Lower lobe of right lung (tissue), 2 donors: ENCODE results near the gene RBM38. TPM values are rescaled to one million over a fixed set of nuclear protein-coding genes. Genes with fewer than 3 reads are reported as not detected.
A peak's percentile ranks its signal among the peaks of the same experiment; 100 is the strongest.
"Not testable (repeated sequence)": the region's sequence is repeated elsewhere in the genome, so short reads cannot be mapped to it uniquely, and the experiment has no call there.

Source experiments
- ATAC-seq, 2 donors: fragments of 200-7000 bp; cut with Tn5 transposase; one replicate each; pipeline ENCODE4 v1.9.1; 2020 to 2022; ENCODE audit warnings: mild to moderate bottlenecking in 2 of 2, moderate library complexity in 2 of 2
- DNase-seq: peaks from one replicate; pipeline ENCODE4 v3.0.0-alpha.2; 2020
- H3K27ac ChIP-seq: fragments of 200-600 bp; one replicate; pipeline ENCODE4 v1.8.0; 2022
- H3K27me3 ChIP-seq: fragments of 200-600 bp; one replicate; pipeline ENCODE4 v1.8.0; 2022; ENCODE audit warnings: low read depth
- H3K36me3 ChIP-seq: fragments of 200-600 bp; one replicate; pipeline ENCODE4 v1.8.0; 2022; ENCODE audit warnings: mild to moderate bottlenecking
- H3K4me1 ChIP-seq: fragments of 200-600 bp; one replicate; pipeline ENCODE4 v1.8.0; 2022
- H3K4me3 ChIP-seq: fragments of 200-600 bp; one replicate; pipeline ENCODE4 v1.8.0; 2022; ENCODE audit warnings: mild to moderate bottlenecking
- H3K9me3 ChIP-seq: fragments of 200-600 bp; one replicate; pipeline ENCODE4 v1.8.0; 2022
- CTCF ChIP-seq: fragments of 200-600 bp; IDR thresholded peaks from one replicate; pipeline ENCODE4 v1.8.0; 2022; ENCODE audit warnings: antibody characterized with exemption, mild to moderate bottlenecking
- intact Hi-C: fragments of 100-400 bp; cut with DNase I; formaldehyde crosslinking; loops from one replicate; pipeline ENCODE4 v1.11.0; 2022
- total RNA-seq: library from RNA; stranded (reverse); fragmentation: NEBNext Ultra II Directional; extraction: Animal tissue kit (Norgen Biotek cat#: 25700); gene quantifications from one replicate; pipeline ENCODE4 v1.2.1, GENCODE V29; 2021
- donor health status: DM: no; HTN: yes; CAD: no; lungs with severe emphysema.

RBM38 gene
- total RNA-seq, 1 donor from 2014 or later: 15.5 TPM

DNA sequence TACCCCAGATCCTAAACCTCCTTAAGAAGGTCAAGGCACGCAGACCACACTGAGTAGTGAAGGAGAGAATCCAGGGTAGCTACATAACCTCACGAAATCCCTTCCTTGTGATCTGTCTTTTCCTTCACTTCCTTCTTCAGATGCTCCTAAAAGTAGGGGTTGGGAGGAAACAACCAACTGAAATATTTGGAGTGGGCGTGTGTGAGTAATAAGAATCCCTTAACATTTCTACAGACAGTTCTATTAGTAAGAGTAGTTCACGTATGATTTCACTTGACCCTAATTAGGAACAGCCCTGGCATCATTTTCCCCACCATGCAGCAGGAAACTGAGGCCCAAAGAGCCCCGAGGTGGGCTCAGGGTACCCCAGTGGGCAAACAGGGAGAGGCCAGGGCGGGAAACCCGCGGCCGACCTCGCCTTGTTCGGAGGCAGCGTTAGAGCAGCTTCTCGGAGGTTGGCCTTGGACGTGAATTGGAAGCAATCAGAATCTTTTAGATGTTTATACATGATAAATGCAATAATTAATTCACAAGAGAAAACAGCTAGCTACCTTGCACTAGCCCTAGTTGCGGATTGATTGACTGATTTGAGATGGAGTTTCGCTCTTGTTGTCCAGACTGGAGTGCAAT, 41.0 kb upstream of the RBM38 start:
- DNase-seq (no peak), ATAC-seq (no peak)
- H3K4me1 ChIP-seq: peaks cover 12% of the 10 kb centered on the region
- no peak overlapping the region for H3K4me3 ChIP-seq
- H3K27me3 ChIP-seq: no peaks in the 10 kb centered on the region
- intact Hi-C loops: no loop called here
- no peaks in the 10 kb centered on the region for H3K36me3 ChIP-seq
- H3K27ac ChIP-seq: no peak overlapping the region
- TF ChIP-seq CTCF: no peak
- no peaks in the 10 kb centered on the region for H3K9me3 ChIP-seq

DNA sequence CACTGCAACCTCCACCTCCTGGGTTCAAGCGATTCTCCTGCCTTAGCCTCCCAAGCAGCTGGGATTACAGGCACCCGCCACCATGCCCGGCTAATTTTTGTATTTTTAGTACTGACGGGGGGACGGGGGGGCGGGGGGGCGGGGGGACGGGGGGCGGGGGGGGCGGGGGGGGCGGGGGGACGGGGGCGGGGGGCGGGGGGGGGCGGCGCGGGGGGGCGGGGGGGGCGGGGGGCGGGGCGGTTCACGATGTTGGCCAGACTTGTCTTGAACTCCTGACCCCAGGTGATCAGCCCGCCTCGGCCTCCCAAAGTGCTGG, 40.5 kb upstream of the RBM38 start:
- peak overlapping the region; percentile 98 for H3K4me3 ChIP-seq
- H3K9me3 ChIP-seq, ATAC-seq, DNase-seq, H3K36me3 ChIP-seq, intact Hi-C loops, H3K27me3 ChIP-seq: not testable (repeated sequence)
- peak overlapping the region; percentile 91 for H3K27ac ChIP-seq
- peaks cover 12% of the 10 kb centered on the region for H3K4me1 ChIP-seq

DNA sequence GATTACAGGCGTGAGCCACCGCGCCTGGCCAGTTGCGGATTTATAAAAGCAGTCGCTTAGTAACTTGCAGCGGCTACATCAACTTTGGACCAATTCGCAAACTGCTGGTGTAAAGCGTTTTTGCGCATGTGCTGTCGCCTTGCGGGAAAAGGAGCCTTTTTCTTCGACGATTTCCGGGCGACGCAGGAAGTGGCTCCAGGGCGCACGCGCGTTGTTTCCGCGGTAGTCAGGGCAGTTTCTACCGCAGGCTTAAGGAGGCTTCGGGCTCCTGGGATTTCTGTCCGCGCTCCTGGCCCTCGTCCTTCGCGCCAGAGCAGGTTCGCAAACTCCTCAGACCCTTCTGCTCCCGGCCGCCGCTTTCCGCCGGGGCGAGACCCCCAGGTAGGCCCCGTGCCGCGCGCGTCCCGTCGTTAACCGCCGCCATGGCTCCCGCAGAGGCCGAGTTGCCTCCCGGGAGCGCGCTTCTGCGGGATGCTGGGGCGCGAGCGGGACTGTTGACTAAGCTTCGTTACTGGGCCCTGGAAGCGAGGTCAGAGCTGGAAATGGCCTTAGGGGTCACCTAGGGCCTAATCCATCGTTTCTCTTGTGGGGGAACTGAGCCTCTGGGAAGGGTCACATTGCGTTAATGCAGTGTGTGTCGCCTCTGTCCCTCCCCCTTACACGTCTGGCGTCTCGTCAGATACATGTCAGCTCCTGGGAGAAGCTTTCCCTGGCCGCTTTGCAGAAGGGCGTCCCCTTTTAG, 40.0 kb upstream of the RBM38 start, which contains the start of gene RAE1:
Gene RAE1 (plus strand): TSS at position 214 of the 742 bp plus-strand sequence. CDS start 2,784 bp downstream, outside the sequence.
- Histone ChIP-seq H3K27me3 (no peaks in the 10 kb centered on the region), H3K27ac (peak within 1 kb of the TSS; percentile 91), H3K4me3 (peak within 1 kb of the TSS; percentile 98), H3K9me3 (no peaks in the 10 kb centered on the region), H3K36me3 (no peaks in the 10 kb centered on the region), H3K4me1 (peaks cover 12% of the 10 kb centered on the region)
- intact Hi-C loops: no loop called here
- TF ChIP-seq CTCF: no peak
- DNase-seq: peak; percentile 93
- peak; percentile 92 to 97 for ATAC-seq

DNA sequence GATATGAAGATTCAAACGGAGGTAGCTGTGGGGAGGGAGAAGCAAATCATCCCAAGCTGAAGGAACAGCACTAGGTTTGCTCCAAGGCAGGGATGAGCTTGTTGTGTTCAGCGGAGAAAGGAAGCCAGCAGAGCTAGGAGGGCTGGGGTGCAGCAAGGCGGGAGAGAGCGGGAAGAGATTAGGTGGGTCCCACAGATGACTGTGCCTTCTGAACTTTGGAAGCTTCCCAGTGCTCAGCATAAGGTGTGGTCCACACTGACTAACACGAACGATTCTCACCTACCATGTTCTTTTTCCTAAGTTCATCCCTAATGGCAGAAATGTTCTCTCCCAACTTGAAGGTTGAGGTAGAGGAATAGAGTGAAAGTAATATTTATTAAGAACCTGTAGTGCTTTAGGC, 38.9 kb upstream of the RBM38 start:
- intact Hi-C loops: no loop called here
- H3K4me3 ChIP-seq: peak overlapping the region; percentile 98
- ATAC-seq: no peak

DNA sequence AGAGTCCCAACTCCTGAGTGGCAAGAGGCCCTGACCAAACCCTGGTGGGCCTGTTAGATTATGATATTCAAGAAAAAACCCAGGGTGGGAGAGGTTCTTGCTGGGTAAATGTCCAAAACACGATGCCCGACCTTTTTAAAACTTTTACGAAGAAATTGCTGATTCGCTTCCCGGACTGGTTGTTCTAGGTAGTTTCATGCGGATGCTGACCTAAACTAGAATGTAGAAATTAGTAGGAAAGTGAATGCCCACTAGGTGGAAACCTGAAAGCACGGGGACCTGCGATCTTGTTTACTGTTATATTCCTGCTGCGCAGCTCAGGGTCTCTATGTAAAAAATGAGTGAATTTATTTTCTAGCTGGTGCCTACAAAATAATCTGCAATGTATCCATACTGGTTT, 37.8 kb upstream of the RBM38 start:
- H3K9me3 ChIP-seq: no peaks in the 10 kb centered on the region
- no peaks in the 10 kb centered on the region for H3K36me3 ChIP-seq
- no peaks in the 10 kb centered on the region for H3K27me3 ChIP-seq
- no peak overlapping the region for H3K27ac ChIP-seq
- H3K4me1 ChIP-seq: peaks cover 12% of the 10 kb centered on the region
- no peak for TF ChIP-seq CTCF
- intact Hi-C loops: no loop called here
- no peak overlapping the region for H3K4me3 ChIP-seq
- no peak for DNase-seq
- ATAC-seq: no peak

More for the DNA sequence above, 38.9 kb upstream of the RBM38 start:
- no peaks in the 10 kb centered on the region for H3K27me3 ChIP-seq
- H3K36me3 ChIP-seq: no peaks in the 10 kb centered on the region
- TF ChIP-seq CTCF: no peak
- no peak overlapping the region for H3K27ac ChIP-seq
- H3K4me1 ChIP-seq: peaks cover 12% of the 10 kb centered on the region
- no peaks in the 10 kb centered on the region for H3K9me3 ChIP-seq
- no peak for DNase-seq

GRCh38 chr20:57361517-57361916, 29.7 kb upstream of the RBM38 start:
- DNase-seq (no peak), ATAC-seq (no peak)
- no peak for TF ChIP-seq CTCF
- no peaks in the 10 kb centered on the region for H3K27me3 ChIP-seq
- no peaks in the 10 kb centered on the region for H3K9me3 ChIP-seq
- no peak overlapping the region for H3K27ac ChIP-seq
- no peak overlapping the region for H3K4me3 ChIP-seq
- intact Hi-C loops: no loop called here
- H3K4me1 ChIP-seq: no peaks in the 10 kb centered on the region
- H3K36me3 ChIP-seq: no peaks in the 10 kb centered on the region
